GM13977 (cell line): ENCODE data around the gene ASIC2.

Source experiments
- DNase-seq: peaks from one replicate; pipeline ENCODE4 v3.0.0; 2012; ENCODE audit warnings: low spot score
- in situ Hi-C: fragments of 300-500 bp; cut with MboI; formaldehyde crosslinking; loops from one replicate; pipeline ENCODE4 v1.12.0; 2022; ENCODE audit warnings: low sequenced_read_pairs, low pct_unique_long_range_greater_than_20kb, mixed read lengths, inconsistent platforms; ENCODE audit not compliant: unreplicated experiment
- TF ChIP-seq, protein P1 (sequence below): IDR thresholded peaks from 2 replicates; pipeline ENCODE4 v1.5.1; 2012; ENCODE audit warnings: mild to moderate bottlenecking, control low read depth; ENCODE audit not compliant: insufficient read depth; ENCODE audit errors: extremely low read depth, missing control alignments

The ASIC2 gene

DNA sequence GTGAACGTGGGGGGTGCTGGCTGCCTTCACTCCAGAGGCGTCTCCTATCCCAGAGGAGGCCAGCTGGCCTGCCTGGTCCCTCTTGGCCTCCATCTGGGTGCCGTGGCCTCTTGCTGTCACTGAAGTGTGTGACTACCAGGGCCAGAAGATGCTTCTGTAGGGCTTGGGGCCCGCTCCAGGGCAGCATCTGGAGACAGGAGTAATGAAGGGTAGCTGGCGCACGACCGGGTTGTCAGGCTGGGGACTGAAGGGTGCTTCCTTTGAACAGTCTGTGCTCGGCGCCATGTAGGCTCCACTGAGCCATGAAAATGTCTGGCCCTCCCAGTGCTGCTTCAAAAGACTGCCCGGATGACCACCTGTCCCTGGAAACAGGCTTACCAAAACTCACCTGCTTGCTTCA, 31.3 kb downstream of the ASIC2 start:
- TF ChIP-seq, protein P1, sequence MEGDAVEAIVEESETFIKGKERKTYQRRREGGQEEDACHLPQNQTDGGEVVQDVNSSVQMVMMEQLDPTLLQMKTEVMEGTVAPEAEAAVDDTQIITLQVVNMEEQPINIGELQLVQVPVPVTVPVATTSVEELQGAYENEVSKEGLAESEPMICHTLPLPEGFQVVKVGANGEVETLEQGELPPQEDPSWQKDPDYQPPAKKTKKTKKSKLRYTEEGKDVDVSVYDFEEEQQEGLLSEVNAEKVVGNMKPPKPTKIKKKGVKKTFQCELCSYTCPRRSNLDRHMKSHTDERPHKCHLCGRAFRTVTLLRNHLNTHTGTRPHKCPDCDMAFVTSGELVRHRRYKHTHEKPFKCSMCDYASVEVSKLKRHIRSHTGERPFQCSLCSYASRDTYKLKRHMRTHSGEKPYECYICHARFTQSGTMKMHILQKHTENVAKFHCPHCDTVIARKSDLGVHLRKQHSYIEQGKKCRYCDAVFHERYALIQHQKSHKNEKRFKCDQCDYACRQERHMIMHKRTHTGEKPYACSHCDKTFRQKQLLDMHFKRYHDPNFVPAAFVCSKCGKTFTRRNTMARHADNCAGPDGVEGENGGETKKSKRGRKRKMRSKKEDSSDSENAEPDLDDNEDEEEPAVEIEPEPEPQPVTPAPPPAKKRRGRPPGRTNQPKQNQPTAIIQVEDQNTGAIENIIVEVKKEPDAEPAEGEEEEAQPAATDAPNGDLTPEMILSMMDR: no peak
- DNase-seq: no peak
- in situ Hi-C loops: no loop called here

DNA sequence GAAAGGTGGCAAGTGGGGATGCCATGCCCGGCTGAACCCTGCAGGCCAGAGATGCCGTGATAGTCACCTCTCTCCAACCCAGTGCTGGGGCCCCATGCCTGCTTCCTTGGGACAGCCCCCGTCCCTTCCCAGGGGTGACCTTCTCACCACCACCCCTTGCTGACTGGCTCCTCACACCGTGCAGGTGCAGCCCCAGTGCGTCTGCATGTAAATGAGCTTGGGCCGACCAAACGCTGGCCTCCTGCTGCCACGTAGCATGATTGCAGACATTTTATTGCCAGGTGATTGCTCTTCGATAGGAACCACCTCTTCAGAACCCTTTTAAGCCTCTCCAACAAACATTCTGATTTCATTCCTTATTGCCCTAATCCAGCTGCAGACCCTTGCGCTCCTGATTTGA, 32.5 kb downstream of the ASIC2 start:
- in situ Hi-C loops: no loop called here
- DNase-seq: no peak
- TF ChIP-seq, protein P1: no peak

DNA sequence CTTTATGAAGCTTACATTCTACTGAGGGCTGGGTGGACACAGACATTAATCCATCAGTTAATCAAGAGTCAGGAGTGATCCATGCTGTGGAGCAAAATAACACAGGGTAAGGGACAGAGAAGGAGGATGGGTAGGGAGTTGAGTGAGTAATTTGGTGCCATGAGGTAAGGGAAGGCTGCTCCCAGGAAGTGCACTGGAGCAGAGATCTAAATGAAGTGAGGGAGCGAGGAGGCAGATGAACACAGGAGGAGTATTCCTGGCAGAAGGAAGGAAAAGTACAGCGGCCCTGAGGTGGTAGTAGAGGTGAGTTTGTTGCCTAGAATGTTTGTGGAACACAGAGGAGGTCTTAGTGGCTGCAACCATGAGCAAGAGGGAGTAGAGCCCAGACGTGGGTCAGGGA, 34.8 kb downstream of the ASIC2 start:
- TF ChIP-seq, protein P1: no peak
- in situ Hi-C loops: no loop called here
- no peak for DNase-seq

DNA sequence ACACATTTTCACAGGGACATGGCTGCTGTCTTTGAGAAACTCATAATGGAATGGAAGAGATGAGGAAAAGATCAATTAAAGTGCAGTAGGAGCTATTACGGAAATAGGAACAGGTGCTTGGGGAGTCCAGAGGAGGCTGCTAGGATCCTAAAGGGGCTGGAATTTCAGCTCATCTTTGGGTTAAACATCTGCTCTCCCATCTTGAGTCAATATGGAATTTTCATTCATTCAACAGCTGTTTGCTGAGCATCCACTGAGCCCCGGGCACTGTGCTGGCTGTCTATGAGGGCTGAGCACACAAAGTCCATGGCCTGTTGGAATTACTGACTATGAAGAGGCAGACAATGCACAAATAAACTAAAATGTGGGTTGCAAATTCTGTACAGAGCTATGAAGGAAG, 47.9 kb downstream of the ASIC2 start:
- TF ChIP-seq, protein P1: no peak
- in situ Hi-C loops: no loop called here
- DNase-seq: no peak

DNA sequence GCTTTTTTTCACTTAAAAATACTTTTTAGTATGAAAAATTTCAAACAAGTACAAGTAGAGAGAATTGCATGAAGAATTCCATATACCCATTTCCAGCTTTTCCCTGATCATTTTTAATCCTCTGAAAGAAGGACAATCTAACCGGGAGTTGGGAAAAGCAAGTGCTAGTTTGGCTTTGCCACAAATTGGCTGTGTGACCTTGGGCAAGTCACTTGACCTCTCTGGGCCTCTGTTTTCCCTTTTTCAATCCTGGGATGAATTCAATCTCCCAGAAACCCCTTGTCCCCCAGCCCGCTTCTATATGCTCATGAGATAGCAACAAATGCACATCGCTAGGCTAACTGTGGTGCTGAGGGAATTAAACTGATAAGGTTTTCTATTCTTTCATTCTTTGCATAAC, 49.4 kb downstream of the ASIC2 start:
- TF ChIP-seq, protein P1: no peak
- in situ Hi-C loops: no loop called here
- no peak for DNase-seq

DNA sequence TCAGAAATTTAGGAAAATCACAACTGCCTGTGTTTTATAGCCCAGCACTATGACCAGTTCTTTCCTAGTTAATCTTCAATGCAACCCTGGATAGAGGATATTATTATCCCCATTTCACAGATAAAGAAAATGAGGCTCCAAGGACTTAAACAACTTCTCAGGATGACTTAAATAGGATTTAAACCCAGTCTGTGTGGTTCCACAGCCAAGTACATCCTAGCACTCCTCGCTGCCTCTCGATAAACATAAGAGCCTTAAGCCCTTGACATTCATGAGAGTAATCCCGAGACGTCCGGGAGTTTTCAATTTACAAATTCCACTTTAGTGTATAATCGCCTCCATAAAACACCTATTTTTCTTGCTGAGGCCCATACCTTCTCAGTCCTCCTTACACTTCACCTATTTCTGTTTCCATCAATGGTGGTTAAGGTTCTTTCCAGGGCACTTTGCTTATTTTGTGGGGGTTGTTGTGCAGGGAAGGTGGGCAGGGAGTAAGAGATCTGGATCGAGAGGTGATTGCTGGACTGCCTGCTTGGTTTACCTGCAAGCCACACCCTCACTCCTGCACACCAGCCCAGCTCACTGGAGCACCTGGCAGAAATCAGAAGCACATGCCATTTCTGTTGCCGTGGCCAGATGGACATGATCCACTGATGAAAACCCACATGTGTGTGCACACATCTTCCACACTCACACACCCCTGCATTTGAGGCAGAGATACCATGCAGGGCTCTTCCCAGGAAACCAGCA, 50.5 kb downstream of the ASIC2 start:
- TF ChIP-seq, protein P1: no peak
- DNase-seq: no peak
- in situ Hi-C loops: no loop called here
